ENCODE measurements around the gene ACTRT1.

ACTRT1 gene

DNA sequence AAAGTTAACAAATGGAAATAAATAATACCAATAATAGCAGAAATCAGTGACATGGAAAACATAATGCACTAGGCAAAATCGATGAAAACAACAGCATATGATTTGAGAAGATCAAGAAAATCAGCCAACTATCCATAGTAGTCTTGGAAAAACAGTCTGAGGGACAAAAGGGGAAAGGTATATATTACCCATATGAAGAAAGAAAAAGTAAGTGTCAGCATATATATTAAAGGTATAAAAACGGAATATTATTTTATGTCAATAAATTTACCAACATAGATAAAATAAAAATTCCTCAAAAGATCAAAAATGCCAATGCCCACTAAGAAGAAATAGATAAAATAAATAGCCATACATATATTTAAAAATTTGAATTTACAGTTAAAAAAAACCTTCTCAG, 33.0 kb downstream of the ACTRT1 start:
- no peak for DNase-seq (ENCODE audit: low read depth, low spot score)
- H3K9me3 ChIP-seq (ENCODE audit: insufficient read depth, low read length), result no peaks in the 10 kb centered on the region
- no peak overlapping the region for H3K4me3 ChIP-seq (ENCODE audit: insufficient read length, low read depth)
- H3K27me3 ChIP-seq (ENCODE audit: insufficient read depth, insufficient read length), result no peaks in the 10 kb centered on the region
- H3K9ac ChIP-seq (ENCODE audit: insufficient read length, low read depth), result no peak overlapping the region
- no peaks in the 10 kb centered on the region for H3K4me1 ChIP-seq (ENCODE audit: insufficient read depth, insufficient read length)
- no peak for TF ChIP-seq ZNF274 (IDR thresholded peaks at IDR 0.05; ENCODE audit: low read depth, low read length)
- no peak for TF ChIP-seq SUZ12 (IDR thresholded peaks at IDR 0.05; ENCODE audit: extremely low read depth, insufficient read depth, insufficient read length)
- TF ChIP-seq YY1 (IDR thresholded peaks at IDR 0.05; ENCODE audit: insufficient read depth, insufficient read length), result no peak
- no peaks in the 10 kb centered on the region for H3K36me3 ChIP-seq (ENCODE audit: insufficient read depth, insufficient read length, low read length)

DNA sequence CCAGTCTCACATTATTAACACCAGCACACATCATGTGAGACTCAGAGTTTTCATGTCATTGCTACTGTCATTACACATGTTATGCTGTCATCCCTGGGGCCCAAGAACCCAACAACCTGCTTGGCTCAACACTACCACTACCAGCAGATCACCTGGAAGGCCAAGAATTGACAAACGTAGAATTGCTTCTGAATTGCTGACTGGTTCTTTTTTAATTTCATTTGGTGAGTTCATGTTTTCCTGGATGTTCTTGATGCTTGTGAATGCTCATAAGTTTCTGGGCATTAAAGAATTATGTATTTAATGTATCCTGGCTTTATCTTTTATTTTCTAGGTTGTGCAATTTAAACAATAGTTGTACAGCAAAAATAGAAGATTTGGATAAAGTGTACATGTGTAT, 40.2 kb downstream of the ACTRT1 start:
- TF ChIP-seq ZNF274 (IDR thresholded peaks at IDR 0.05; ENCODE audit: low read depth, low read length) (no peak), SUZ12 (IDR thresholded peaks at IDR 0.05; ENCODE audit: extremely low read depth, insufficient read depth, insufficient read length) (no peak), YY1 (IDR thresholded peaks at IDR 0.05; ENCODE audit: insufficient read depth, insufficient read length) (no peak)
- H3K4me1 ChIP-seq (ENCODE audit: insufficient read depth, insufficient read length), result no peaks in the 10 kb centered on the region
- no peaks in the 10 kb centered on the region for H3K36me3 ChIP-seq (ENCODE audit: insufficient read depth, insufficient read length, low read length)
- H3K9ac ChIP-seq (ENCODE audit: insufficient read length, low read depth), result no peak overlapping the region
- DNase-seq (ENCODE audit: low read depth, low spot score), result no peak
- H3K4me3 ChIP-seq (ENCODE audit: insufficient read length, low read depth), result no peak overlapping the region
- no peaks in the 10 kb centered on the region for H3K27me3 ChIP-seq (ENCODE audit: insufficient read depth, insufficient read length)
- no peaks in the 10 kb centered on the region for H3K9me3 ChIP-seq (ENCODE audit: insufficient read depth, low read length)

DNA sequence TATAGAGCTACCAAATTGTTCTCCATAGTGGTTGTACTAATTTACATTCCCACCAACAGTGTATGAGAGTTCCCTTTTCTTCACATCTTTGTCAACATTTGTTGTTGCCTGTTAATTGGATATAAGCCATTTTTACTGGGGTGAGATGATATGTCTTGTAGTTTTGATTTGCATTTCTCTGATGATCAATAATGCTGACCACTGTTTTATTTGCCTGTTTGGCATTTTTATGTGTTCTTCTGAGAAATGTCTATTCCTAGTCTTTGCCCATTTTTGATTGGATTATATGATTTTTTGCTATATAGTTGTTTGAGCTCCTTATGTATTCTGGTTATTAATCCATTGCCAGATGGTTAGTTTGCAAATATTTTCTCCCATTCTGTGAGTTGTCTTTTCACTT, 44.3 kb downstream of the ACTRT1 start:
- no peak for TF ChIP-seq ZNF274 (IDR thresholded peaks at IDR 0.05; ENCODE audit: low read depth, low read length)
- TF ChIP-seq YY1 (IDR thresholded peaks at IDR 0.05; ENCODE audit: insufficient read depth, insufficient read length), result no peak
- TF ChIP-seq SUZ12 (IDR thresholded peaks at IDR 0.05; ENCODE audit: extremely low read depth, insufficient read depth, insufficient read length), result no peak
- H3K4me1 ChIP-seq (ENCODE audit: insufficient read depth, insufficient read length), result no peaks in the 10 kb centered on the region
- no peak overlapping the region for H3K4me3 ChIP-seq (ENCODE audit: insufficient read length, low read depth)
- H3K27me3 ChIP-seq (ENCODE audit: insufficient read depth, insufficient read length), result no peaks in the 10 kb centered on the region
- H3K9me3 ChIP-seq (ENCODE audit: insufficient read depth, low read length), result no peaks in the 10 kb centered on the region
- no peak overlapping the region for H3K9ac ChIP-seq (ENCODE audit: insufficient read length, low read depth)
- DNase-seq (ENCODE audit: low read depth, low spot score), result no peak
- H3K36me3 ChIP-seq (ENCODE audit: insufficient read depth, insufficient read length, low read length), result no peaks in the 10 kb centered on the region
